CD4-positive, alpha-beta T cell (primary cell): ENCODE measurements around the gene ST3GAL2. TPM values are rescaled to one million over a fixed set of nuclear protein-coding genes. Genes with fewer than 3 reads are reported as not detected.

ENCODE experiments used
- ATAC-seq: fragments of 200-7000 bp; cut with Tn5 transposase; one replicate; pipeline ENCODE4 v1.10.0; 2022; ENCODE audit warnings: mild to moderate bottlenecking; ENCODE audit not compliant: poor library complexity
- CTCF ChIA-PET: fragments of 350-600 bp; sonication (Branson Sonifier 250); formaldehyde crosslinking; loops from one replicate; lab custom pipeline; 2021; ENCODE audit warnings: antibody characterized with exemption, inconsistent platforms; lab: Charles Lee
- POLR2A ChIA-PET: fragments of 350-600 bp; sonication (Branson Sonifier 250); formaldehyde crosslinking; loops from one replicate; lab custom pipeline; 2021; ENCODE audit warnings: antibody characterized with exemption, inconsistent platforms; lab: Charles Lee
- DNase-seq, 14 experiments: peaks; one replicate each; pipeline ENCODE4 v3.0.0-alpha.2; 2013 to 2020; ENCODE audit warnings: mixed read lengths in 2 of 14
- H3K27ac ChIP-seq, 2 donors: one replicate each; pipeline versions ENCODE4 v1.5.1 to v1.7.0; 2013; ENCODE audit warnings: low read length in 2 of 2, low read depth in 1 of 2, mild to moderate bottlenecking in 1 of 2
- H3K27me3 ChIP-seq, 2 experiments: 1 replicate in 1 of 2; 2 replicates in 1 of 2; pipeline versions ENCODE4 v1.6.1 to v1.7.0; 2013; ENCODE audit warnings: low read length in 2 of 2, control low read depth in 1 of 2, mild to moderate bottlenecking in 1 of 2, moderate library complexity in 1 of 2; ENCODE audit not compliant: insufficient read depth in 2 of 2, control insufficient read depth in 1 of 2
- H3K36me3 ChIP-seq: one replicate; pipeline ENCODE4 v1.6.1; 2013; ENCODE audit warnings: low read length, control low read depth; ENCODE audit not compliant: insufficient read depth
- H3K4me1 ChIP-seq: one replicate; pipeline ENCODE4 v1.6.1; 2013; ENCODE audit warnings: low read length, control low read depth; ENCODE audit not compliant: insufficient read depth
- H3K4me3 ChIP-seq: one replicate; pipeline ENCODE4 v1.5.1; 2013; ENCODE audit warnings: mild to moderate bottlenecking, low read length, moderate library complexity
- H3K9me3 ChIP-seq, 2 experiments: 1 replicate in 1 of 2; 2 replicates in 1 of 2; pipeline versions ENCODE4 v1.6.1 to v1.7.0; 2013; ENCODE audit warnings: low read length in 2 of 2, mild to moderate bottlenecking in 2 of 2, control low read depth in 1 of 2, moderate library complexity in 1 of 2; ENCODE audit not compliant: control insufficient read depth in 1 of 2, insufficient read depth in 1 of 2
- H3K27ac Mint-ChIP-seq: one replicate; pipeline ENCODE4 v1.8.0; 2020; ENCODE audit warnings: mixed read lengths
- H3K27me3 Mint-ChIP-seq: one replicate; pipeline ENCODE4 v1.8.0; 2021; ENCODE audit warnings: mixed read lengths
- H3K36me3 Mint-ChIP-seq: one replicate; pipeline ENCODE4 v1.8.0; 2021; ENCODE audit warnings: low read depth, mixed read lengths
- H3K4me1 Mint-ChIP-seq: one replicate; pipeline ENCODE4 v1.8.0; 2021; ENCODE audit warnings: low read depth, mixed read lengths
- H3K4me3 Mint-ChIP-seq: one replicate; pipeline ENCODE4 v1.8.0; 2020; ENCODE audit warnings: mild to moderate bottlenecking, mixed read lengths
- H3K9me3 Mint-ChIP-seq: one replicate; pipeline ENCODE4 v1.8.0; 2020; ENCODE audit warnings: mixed read lengths
- intact Hi-C, 2 experiments: fragments of 100-400 bp; cut with DNase I in 1 of 2; cut with micrococcal nuclease in 1 of 2; formaldehyde crosslinking; loops; one replicate each; pipeline versions ENCODE4 v1.15.1 to v1.9.0; 2023 to 2025; cut with DNase I, micrococcal nuclease
- total RNA-seq, 174 experiments: library from RNA in 2 of 174; stranded (reverse) in 2 of 174; gene quantifications; one replicate each; pipeline ENCODE4 v1.2.3 and lab custom pipeline; 2021 to 2026
- TF ChIP-seq, protein P1 (sequence below): fragments of 200-600 bp; IDR thresholded peaks from one replicate; pipeline ENCODE4 v1.8.0; 2022; ENCODE audit warnings: antibody characterized with exemption, mild to moderate bottlenecking

ST3GAL2 gene
- total RNA-seq, 2 experiments from 2014 or later, result 9.8 to 11.1 TPM

DNA sequence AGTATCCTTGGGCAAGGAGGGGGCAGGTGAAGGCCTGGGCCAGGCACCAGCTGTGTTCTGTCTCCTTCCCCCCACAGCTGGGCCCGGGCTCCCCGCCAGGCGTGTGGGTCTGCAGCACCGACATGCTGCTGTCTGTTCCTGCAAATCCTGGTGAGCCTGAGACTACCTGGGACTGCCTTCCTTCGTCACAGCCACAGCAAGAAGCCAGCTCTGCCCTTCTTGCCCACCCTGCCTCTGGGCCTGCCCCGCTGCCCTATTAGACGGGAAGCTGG, 27.8 kb upstream of the ST3GAL2 start:
- CTCF ChIA-PET, result no interaction called here
- TF ChIP-seq, protein P1, sequence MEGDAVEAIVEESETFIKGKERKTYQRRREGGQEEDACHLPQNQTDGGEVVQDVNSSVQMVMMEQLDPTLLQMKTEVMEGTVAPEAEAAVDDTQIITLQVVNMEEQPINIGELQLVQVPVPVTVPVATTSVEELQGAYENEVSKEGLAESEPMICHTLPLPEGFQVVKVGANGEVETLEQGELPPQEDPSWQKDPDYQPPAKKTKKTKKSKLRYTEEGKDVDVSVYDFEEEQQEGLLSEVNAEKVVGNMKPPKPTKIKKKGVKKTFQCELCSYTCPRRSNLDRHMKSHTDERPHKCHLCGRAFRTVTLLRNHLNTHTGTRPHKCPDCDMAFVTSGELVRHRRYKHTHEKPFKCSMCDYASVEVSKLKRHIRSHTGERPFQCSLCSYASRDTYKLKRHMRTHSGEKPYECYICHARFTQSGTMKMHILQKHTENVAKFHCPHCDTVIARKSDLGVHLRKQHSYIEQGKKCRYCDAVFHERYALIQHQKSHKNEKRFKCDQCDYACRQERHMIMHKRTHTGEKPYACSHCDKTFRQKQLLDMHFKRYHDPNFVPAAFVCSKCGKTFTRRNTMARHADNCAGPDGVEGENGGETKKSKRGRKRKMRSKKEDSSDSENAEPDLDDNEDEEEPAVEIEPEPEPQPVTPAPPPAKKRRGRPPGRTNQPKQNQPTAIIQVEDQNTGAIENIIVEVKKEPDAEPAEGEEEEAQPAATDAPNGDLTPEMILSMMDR, result no peak

DNA sequence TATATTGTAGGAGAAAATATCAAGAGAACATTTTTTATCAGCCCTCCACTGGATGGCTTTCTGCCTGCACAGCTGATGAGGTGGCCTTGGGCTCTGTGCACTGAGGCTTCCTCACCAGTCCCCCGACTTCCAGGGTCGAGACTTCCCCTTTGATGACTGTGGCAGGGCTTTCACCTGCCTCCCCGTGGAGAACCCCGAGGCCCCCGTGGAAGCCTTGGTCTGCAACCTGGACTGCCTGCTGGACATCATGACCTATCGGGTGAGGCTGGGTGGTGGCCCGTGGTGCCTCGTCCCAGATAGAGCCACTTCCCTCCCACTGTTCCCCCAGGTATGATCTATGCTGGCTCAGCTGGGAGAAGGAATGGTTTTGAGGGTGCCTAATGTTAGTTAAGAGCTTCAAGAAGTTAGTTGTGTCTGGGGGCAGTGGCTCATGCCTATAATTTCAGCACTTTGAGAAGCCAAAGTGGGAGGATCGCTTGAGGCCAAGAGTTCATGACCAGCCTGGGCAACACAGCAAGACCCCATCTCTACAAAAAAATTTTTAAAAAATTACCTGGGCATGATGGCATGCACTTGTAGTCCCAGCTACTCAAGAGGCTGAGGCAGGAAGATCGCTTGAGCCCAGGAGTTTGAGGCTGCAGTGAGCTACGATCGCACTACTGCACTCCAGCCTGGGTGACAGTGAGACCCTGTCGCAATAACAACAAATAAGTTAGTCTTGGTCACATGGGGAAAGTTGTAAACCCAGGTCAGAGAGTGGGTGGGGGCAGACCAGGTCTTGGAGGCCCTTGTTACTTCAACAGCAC, 27.3 kb upstream of the ST3GAL2 start:
- H3K36me3 ChIP-seq, result peaks cover 26% of the 10 kb centered on the region
- no peak overlapping the region for H3K4me3 ChIP-seq
- intact Hi-C loops, result loop anchor here in 1 of 2 experiments (5.0 kb wide), 2 partner anchors 69 to 94 kb away; no protein-coding TSS in a partner anchor
- no peak overlapping the region for H3K4me3 Mint-ChIP-seq
- H3K27me3 Mint-ChIP-seq, result no peaks in the 10 kb centered on the region
- TF ChIP-seq, protein P1, result no peak
- H3K9me3 ChIP-seq, result no peaks in the 10 kb centered on the region
- no peaks in the 10 kb centered on the region for H3K4me1 Mint-ChIP-seq
- no peak overlapping the region for H3K27ac ChIP-seq
- H3K9me3 Mint-ChIP-seq, result no peaks in the 10 kb centered on the region
- POLR2A ChIA-PET, result no interaction called here
- CTCF ChIA-PET, result no interaction called here
- H3K27ac Mint-ChIP-seq, result no peak overlapping the region
- peaks cover 9% of the 10 kb centered on the region for H3K36me3 Mint-ChIP-seq
- DNase-seq, result no peak
- no peaks in the 10 kb centered on the region for H3K27me3 ChIP-seq
- ATAC-seq, result no peak
- H3K4me1 ChIP-seq, result no peaks in the 10 kb centered on the region

More for the DNA sequence above, 27.8 kb upstream of the ST3GAL2 start:
- intact Hi-C loops, result loop anchor here in 1 of 2 experiments (5.0 kb wide), 2 partner anchors 69 to 94 kb away; no protein-coding TSS in a partner anchor
- Mint-ChIP-seq H3K4me1 (no peaks in the 10 kb centered on the region), H3K27me3 (no peaks in the 10 kb centered on the region), H3K9me3 (no peaks in the 10 kb centered on the region), H3K27ac (no peak overlapping the region), H3K4me3 (no peak overlapping the region), H3K36me3 (peaks cover 9% of the 10 kb centered on the region)
- DNase-seq (no peak), ATAC-seq (no peak)
- POLR2A ChIA-PET, result no interaction called here
- no peaks in the 10 kb centered on the region for H3K9me3 ChIP-seq
- no peak overlapping the region for H3K27ac ChIP-seq
- no peak overlapping the region for H3K4me3 ChIP-seq
- H3K4me1 ChIP-seq, result no peaks in the 10 kb centered on the region
- H3K36me3 ChIP-seq, result peaks cover 23% of the 10 kb centered on the region
- no peaks in the 10 kb centered on the region for H3K27me3 ChIP-seq

DNA sequence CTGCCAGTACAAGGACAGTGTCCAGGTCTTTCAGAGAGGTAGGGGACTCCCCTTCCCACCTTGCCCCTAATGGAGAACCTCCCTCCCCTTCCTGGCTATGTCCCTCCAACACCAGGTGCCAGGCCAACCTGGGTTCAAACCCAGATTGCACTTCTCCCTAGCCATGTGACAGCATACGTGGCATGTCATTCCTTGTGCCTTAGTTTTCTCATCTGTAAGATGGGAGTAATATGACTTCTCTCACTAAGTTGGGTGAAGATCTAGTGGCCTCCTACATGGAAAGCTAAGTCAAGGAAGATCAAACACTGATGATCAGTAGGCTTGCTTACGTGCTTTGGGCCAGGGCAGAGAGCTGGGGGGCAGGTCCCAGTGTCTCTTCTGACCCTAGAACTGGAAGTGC, 24.3 kb upstream of the ST3GAL2 start:
- H3K4me1 ChIP-seq, result no peaks in the 10 kb centered on the region
- no peaks in the 10 kb centered on the region for H3K27me3 Mint-ChIP-seq
- H3K9me3 ChIP-seq, result no peaks in the 10 kb centered on the region
- TF ChIP-seq, protein P1, result no peak
- no peak overlapping the region for H3K27ac ChIP-seq
- no peaks in the 10 kb centered on the region for H3K9me3 Mint-ChIP-seq
- H3K4me3 Mint-ChIP-seq, result no peak overlapping the region
- no peak overlapping the region for H3K27ac Mint-ChIP-seq
- DNase-seq (no peak), ATAC-seq (no peak)
- H3K36me3 Mint-ChIP-seq, result peaks cover 9% of the 10 kb centered on the region
- H3K4me1 Mint-ChIP-seq, result no peaks in the 10 kb centered on the region
- H3K27me3 ChIP-seq, result no peaks in the 10 kb centered on the region
- H3K36me3 ChIP-seq, result peaks cover 26% of the 10 kb centered on the region
- ChIA-PET CTCF (no interaction called here), POLR2A (no interaction called here)
- intact Hi-C loops, result no loop called here
- H3K4me3 ChIP-seq, result no peak overlapping the region
